Measurements from ENCODE around the gene TBRG4. TPM values are rescaled to one million over a fixed set of nuclear protein-coding genes. Genes with fewer than 3 reads are reported as not detected.

TBRG4 gene
- total RNA-seq, 1 donor: 80.7 TPM

- DNase-seq (ENCODE audit: low read depth): no peak
- no peak for TF ChIP-seq CTCF (IDR thresholded peaks at IDR 0.05; ENCODE audit: insufficient read depth, low read depth, low read length)
Observed at GRCh38 chr7:45074528-45075354, 36.8 kb downstream of the TBRG4 start.

GRCh38 chr7:45073786-45074527 is 37.5 kb downstream of the TBRG4 start:
- no peak for TF ChIP-seq CTCF (IDR thresholded peaks at IDR 0.05; ENCODE audit: insufficient read depth, low read depth, low read length)
- no peak overlapping the region for H3K4me3 ChIP-seq (ENCODE audit: low read depth, low read length)
- DNase-seq (ENCODE audit: low read depth): no peak

More at GRCh38 chr7:45074528-45075354, 36.8 kb downstream of the TBRG4 start:
- H3K4me3 ChIP-seq (ENCODE audit: low read depth, low read length): no peak overlapping the region

GRCh38 chr7:45073031-45073785 is 38.3 kb downstream of the TBRG4 start:
- no peak for TF ChIP-seq CTCF (IDR thresholded peaks at IDR 0.05; ENCODE audit: insufficient read depth, low read depth, low read length)
- DNase-seq (ENCODE audit: low read depth): no peak
- no peak overlapping the region for H3K4me3 ChIP-seq (ENCODE audit: low read depth, low read length)

GRCh38 chr7:45072131-45073030 is 39.1 kb downstream of the TBRG4 start:
- TF ChIP-seq CTCF (IDR thresholded peaks at IDR 0.05; ENCODE audit: insufficient read depth, low read depth, low read length): no peak
- H3K4me3 ChIP-seq (ENCODE audit: low read depth, low read length): no peak overlapping the region
- DNase-seq (ENCODE audit: low read depth): peak; percentile 8

GRCh38 chr7:45071528-45071927 is 40.0 kb downstream of the TBRG4 start:
- H3K4me3 ChIP-seq (ENCODE audit: low read depth, low read length): no peak overlapping the region
- TF ChIP-seq CTCF (IDR thresholded peaks at IDR 0.05; ENCODE audit: insufficient read depth, low read depth, low read length): no peak
- no peak for DNase-seq (ENCODE audit: low read depth)

GRCh38 chr7:45070254-45070642 is 41.2 kb downstream of the TBRG4 start:
- H3K4me3 ChIP-seq (ENCODE audit: low read depth, low read length): no peak overlapping the region
- no peak for TF ChIP-seq CTCF (IDR thresholded peaks at IDR 0.05; ENCODE audit: insufficient read depth, low read depth, low read length)
- no peak for DNase-seq (ENCODE audit: low read depth)
